ENCODE measurements around the gene PLEKHA6.
"Not testable (repeated sequence)": the region's sequence is repeated elsewhere in the genome, so short reads cannot be mapped to it uniquely, and the experiment has no call there.

Gene PLEKHA6

GRCh38 chr1:204258213-204259115 is 101.3 kb downstream of the PLEKHA6 start:
- no peak for DNase-seq

DNA sequence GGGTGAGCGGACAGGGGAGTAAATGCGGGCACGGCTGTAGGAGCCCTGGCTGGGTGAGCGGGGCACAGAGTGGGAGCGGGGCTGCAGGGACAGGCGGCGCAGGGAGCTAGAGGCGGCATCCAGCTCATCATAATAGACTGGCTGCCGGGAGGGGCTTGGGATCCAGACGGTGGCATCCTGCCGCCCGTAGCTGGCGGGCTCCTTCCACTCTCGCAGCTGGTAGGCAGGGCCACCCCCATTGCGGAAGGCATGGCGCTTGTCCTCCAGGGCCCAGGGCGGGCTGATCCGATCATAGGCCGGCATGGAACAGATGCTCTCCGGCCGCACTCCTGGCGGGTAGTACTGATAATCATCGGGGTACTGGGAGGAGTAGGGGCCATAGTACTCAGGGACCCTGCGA is 102.3 kb downstream of the PLEKHA6 start:
- no peak for DNase-seq

- peak; percentile 10 for DNase-seq
Measured at GRCh38 chr1:204256531-204256930, 103.2 kb downstream of the PLEKHA6 start.

DNA sequence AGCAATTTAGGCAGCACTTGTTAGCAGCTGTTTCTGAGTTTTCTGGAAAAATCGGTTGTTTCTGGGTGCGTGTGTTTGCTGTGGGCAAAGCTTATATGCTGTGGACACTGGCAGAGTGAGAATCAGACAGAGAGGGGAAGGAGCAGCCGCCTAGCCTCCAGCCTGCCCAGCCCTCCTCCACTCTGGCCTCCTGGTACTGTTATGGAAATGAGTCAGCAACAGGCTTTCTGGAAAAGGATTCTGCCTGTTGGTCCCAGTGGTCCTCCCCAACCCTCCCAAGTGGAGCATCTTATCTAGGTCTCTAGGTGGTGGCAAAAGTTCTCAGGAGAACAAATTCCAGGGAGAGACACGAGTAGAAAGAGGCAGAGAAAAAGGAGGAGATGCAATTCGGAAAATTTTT is 103.8 kb downstream of the PLEKHA6 start:
- peak; percentile 16 for DNase-seq

DNA sequence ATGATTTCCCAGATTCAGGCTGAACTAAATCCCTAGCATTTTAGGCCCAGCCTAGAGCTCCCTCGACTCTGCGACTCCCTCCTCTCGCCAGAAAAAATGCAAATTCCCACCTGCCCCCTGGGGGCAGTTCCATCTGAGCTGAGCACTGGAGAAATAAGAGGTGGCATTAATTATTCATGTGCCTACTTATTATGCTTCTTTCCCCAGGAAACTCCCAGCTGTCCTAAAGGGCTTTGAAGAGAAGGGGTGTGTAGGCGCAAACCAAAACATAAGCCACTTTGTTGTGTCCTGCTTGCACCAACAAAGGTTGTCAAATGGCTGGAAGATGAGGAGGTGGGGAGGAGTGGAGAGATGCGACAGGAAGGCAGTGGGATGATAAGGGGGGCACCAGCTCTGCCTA is 104.5 kb downstream of the PLEKHA6 start:
- no peak for DNase-seq

- no peak for DNase-seq
Measured at GRCh38 chr1:204254031-204254661, 105.6 kb downstream of the PLEKHA6 start.

DNA sequence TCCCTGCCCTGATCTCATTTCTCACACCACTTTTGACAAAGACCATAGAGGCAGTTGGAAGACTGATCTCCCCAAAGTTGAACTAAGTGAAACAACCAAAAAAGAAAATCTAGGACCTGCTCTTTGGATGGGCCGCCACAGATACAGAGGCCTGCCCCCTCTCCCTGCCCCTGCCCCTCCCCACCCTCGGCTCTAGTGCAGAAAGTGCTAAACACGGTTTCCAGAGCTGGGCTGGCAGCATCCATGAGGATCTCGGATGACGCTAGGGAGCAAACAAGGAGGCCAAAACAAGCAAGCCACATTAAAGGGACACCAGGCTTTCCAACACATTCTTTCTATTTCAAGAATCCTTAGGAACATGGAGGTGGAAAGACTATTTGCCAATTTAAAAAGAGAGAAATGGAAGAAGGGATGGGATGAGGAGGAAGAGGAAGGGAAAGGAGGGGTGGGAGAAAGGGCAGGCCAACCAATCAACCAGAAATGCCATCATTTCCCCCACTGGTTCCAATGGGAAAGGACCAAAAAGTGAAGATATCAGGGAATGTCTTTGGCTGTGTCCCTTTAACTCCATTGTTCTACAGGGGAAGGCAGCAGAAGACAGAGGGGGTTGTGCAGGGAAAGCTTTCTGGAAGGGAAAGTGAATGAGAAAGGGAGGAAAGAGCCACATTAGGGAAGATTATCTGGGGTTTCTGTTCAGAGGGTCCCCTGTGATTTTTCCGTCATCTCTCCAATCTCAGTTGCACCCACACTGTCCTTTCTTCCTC is 107.6 kb downstream of the PLEKHA6 start:
- no peak for DNase-seq

- no peak for DNase-seq
Measured at GRCh38 chr1:204251286-204251685, 108.4 kb downstream of the PLEKHA6 start.

DNA sequence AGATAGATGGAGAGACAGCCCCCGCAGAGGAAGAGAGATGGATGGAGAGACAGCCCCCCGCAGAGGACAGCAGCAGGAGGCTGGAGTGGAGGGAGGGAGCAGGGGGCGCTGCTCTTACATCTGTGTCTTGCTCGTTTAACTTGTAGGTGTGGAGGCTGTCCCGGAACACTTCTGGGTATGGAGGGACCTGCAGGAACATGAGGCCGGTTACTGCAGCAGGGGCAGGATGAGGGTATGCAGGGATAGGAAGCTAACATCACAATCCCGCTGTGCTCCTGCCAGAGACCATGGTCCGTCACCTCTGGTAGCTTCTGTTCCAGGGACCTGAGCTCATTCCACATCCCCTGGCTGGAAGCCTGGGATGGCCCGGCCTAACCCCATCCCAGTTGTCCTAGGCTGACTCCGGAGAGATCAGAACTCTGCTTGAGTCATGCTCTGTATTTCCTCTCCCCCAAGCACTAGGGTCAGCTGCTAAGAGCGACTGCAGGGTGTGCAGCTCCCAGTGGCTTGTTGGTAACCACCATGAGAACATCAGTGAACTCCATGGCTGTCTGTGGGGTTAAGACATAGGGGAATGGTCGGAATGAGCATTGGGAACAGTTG is 109.2 kb downstream of the PLEKHA6 start:
- DNase-seq: no peak

- DNase-seq: no peak
Measured at GRCh38 chr1:204249736-204250427, 109.8 kb downstream of the PLEKHA6 start.

DNA sequence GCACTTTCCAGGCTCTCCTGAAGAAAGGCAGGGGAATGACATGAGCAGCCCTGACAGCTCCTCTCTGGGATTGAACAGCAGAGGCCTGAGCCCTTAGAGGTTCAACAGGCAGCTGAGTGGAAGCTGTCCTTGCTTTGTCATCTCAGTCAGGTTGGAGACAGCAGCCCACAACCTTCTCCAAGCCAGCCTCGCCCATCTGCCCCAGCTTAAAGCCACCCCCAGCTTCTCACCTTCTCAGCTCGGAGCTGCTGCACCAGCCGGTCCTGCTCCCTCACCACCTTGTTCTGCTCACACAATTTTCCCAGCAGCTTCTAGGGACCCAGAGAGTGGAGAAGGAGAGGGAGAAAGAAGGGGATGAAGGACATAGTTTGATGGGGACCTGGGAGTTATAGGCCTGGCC is 110.8 kb downstream of the PLEKHA6 start:
- no peak for DNase-seq

DNA sequence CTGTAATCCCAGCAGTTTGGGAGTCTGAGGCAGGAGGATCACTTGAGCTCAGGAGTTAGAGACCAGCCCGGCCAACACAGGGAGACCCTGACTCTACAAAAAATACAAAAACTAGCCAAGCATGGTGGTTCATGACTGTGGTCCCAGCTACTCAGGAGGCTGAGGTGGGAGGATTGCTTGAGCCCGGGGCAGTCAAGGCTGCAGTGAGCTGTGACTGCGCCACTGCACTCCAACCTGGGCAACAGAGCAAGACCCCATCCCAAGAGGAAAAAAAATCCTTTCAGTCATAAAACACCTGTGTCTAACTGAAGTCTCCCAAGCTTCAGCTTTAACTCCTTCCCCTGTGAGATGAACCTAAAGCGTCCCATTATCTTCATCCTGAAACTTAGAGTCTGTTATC is 112.9 kb downstream of the PLEKHA6 start:
- no peak for DNase-seq

DNA sequence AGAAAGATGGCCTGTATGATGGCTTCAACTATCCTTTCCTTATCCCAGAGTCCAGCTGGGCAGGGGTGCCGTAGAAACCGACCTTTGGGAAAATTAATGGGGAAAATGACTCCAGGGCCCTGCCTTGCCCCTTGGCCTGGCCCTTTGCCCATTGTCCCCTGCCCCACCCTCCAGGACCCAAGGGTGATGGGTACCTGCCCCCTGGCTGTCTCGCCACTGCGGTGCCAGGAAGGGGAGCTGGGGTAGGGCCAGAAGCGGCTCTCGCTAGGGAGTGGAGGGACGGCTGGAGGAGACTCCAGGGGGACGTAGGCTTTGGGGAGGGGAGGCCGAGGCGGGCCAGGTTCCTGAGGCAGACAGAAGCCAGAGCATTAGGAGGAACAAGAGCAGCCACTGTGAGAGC is 116.8 kb downstream of the PLEKHA6 start:
- DNase-seq: no peak

DNA sequence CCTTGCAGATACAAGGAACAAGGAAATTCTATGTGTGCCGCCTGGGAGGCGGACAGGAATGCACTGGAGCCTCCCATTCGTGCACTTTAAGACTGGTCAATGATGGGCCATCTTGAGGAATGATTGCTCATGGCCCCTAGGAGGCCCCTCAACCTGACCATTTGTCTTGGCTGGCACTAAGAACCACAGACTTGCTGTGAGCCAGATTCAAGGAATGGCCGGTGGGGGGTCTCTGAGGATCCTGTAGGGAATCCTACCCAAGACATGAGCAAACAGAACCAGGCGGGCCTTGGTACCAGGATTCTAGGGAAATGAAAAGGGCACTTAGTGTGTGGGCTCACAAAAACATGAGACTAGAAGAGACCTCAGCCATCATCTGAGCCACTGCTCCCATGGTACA is 117.8 kb downstream of the PLEKHA6 start:
- DNase-seq: no peak

DNA sequence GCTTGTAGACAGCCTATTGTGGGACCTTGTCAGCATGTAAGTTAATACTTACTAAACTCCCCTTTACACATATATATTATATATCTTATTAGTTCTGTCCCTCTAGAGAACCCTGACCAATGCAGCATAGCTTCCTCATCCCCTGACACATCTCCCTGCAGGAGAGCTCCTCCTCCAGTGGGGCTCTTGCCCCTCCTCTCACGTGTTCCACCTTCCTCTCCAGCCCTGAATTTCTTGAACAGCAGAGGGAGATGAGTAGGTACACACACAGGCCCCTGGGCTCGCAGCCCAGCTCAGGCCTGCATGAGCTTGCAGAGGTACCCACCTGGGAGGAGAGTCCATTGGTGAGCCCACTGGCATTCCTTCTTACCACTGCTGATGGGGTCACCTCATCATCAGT is 118.7 kb downstream of the PLEKHA6 start:
- DNase-seq: no peak

- no peak for DNase-seq
Measured at GRCh38 chr1:204240233-204240632, 119.5 kb downstream of the PLEKHA6 start.

GRCh38 chr1:204239401-204239800 is 120.3 kb downstream of the PLEKHA6 start:
- DNase-seq: not testable (repeated sequence)

DNA sequence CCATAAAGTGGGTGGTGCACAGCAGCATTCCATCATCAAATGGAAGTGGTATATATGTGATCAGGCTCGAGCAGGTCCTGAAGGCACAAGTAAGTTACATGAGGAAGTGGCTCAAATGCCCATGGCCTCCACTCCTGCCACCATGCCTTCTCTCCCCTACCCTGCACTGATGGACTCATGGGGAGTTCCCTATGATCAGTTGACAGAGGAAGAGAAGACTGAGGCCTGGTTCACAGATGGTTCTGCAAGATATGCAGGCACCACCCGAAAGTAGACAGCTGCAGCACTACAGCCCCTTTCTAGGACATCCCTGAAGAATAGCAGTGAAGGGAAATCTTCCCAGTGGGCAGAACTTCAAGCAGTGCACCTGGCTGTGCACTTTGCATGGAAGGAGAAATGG is 121.2 kb downstream of the PLEKHA6 start:
- DNase-seq: not testable (repeated sequence)

- DNase-seq: not testable (repeated sequence)
Measured at GRCh38 chr1:204237515-204237914, 122.2 kb downstream of the PLEKHA6 start.

DNA sequence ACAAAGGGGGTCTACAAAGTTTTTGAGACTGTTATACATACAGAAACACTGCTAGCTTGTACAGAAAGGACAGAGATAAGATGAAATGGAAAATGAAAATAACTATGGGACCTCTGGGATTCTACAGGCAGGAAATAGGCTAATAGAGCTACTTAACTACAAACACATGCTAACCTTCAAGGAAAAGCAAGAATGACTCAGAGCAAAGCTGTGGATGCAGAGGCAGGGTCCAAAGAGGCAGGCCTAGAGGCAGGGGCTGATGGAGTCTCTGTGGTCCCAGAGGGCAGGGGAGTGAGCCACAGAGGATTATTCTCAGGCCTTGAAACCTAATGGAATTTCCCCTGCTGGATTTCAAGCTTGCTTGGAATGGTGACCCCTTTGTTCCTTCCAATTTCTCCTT is 127.2 kb downstream of the PLEKHA6 start:
- no peak for DNase-seq

GRCh38 chr1:204230211-204230610 is 129.5 kb downstream of the PLEKHA6 start:
- DNase-seq: no peak

DNA sequence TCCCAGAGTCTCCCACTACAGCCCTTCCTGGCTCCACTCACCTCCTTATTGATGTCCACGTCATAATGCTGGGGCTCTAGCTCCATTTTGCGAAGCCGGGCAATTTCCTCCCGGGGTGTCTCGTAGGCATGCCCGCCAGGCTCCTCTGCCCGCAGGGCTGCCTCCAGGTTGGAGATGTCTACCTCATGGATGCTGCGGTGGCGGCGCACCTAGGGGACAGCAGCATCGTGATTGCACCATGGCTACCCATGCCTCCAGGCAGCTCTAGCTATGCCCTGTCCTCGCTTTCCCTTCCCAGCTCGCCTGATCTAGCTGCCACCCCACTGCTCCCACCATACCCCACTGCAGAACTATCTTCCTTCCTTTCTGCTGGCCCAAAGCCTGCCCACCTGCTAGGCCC is 130.8 kb downstream of the PLEKHA6 start:
- DNase-seq: no peak

All from left hindlimb (tissue), 1 donor.